Endothelial cell of umbilical vein (primary cell): ENCODE measurements around the gene VEGFA. TPM values are rescaled to one million over a fixed set of nuclear protein-coding genes. Genes with fewer than 3 reads are reported as not detected.

Experiments used
- BruUV-seq: library from RNA; stranded (reverse); fragments of 400-500 nt; replicated peaks from 2 replicates; lab custom pipeline; 2021; lab: Mats Ljungman, UMichigan
- CTCF ChIA-PET: fragments of 300-600, 350-600 bp; sonication (Branson Sonifier 250); formaldehyde crosslinking; loops from one replicate; lab custom pipeline; 2021; ENCODE audit warnings: antibody characterized with exemption, inconsistent platforms; lab: Charles Lee
- POLR2A ChIA-PET: fragments of 300-600, 350-600 bp; sonication (Branson Sonifier 250); formaldehyde crosslinking; loops from one replicate; lab custom pipeline; 2021; ENCODE audit warnings: antibody characterized with exemption, inconsistent platforms; lab: Charles Lee
- DNase-seq: peaks from one replicate; pipeline ENCODE4 v3.0.0-alpha.2; 2011; ENCODE audit warnings: low read depth, low spot score
- FAIRE-seq: peaks from 2 replicates; lab custom pipeline; 2011; peaks lifted over from hg19 to GRCh38; lab: Jason Lieb, UNC
- H2AFZ ChIP-seq: 2 replicates; pipeline ENCODE4 v1.6.0; 2012; ENCODE audit warnings: low read depth, low read length, control low read depth, inconsistent platforms
- H3K27ac ChIP-seq: 2 replicates; pipeline ENCODE4 v1.5.1; 2011; ENCODE audit warnings: low read depth, mild to moderate bottlenecking, control low read depth, low read length, moderate library complexity; ENCODE audit not compliant: insufficient read depth
- H3K27me3 ChIP-seq, 2 experiments: 2 replicates each; pipeline versions ENCODE4 v1.6.0 to v1.6.1; 2011; ENCODE audit warnings: low read length in 2 of 2, mixed read lengths in 1 of 2; ENCODE audit not compliant: control insufficient read depth in 2 of 2, insufficient read depth in 2 of 2
- H3K36me3 ChIP-seq, 2 experiments: 2 replicates in 1 of 2; 3 replicates in 1 of 2; pipeline ENCODE4 v1.5.1; 2011; ENCODE audit warnings: low read length in 2 of 2, mild to moderate bottlenecking in 1 of 2, moderate library complexity in 1 of 2; ENCODE audit not compliant: control insufficient read depth in 2 of 2, insufficient read depth in 2 of 2; ENCODE audit errors: extremely low read depth in 1 of 2
- H3K4me1 ChIP-seq: 3 replicates; pipeline ENCODE4 v1.5.1; 2011; ENCODE audit warnings: mild to moderate bottlenecking, low read length; ENCODE audit not compliant: control insufficient read depth, insufficient read depth; ENCODE audit errors: extremely low read depth
- H3K4me2 ChIP-seq: 2 replicates; pipeline ENCODE4 v1.6.1; 2011; ENCODE audit warnings: low read length, control low read depth, mixed read lengths; ENCODE audit not compliant: insufficient read depth
- H3K4me3 ChIP-seq, 3 experiments: fragments of 200-600 bp in 1 of 3; sonication (generic), shearing (Covaris generic) in 1 of 3; replicated peaks in 1 of 3; 2 replicates each; pipeline ENCODE4 v1.5.1; 2011 to 2016; ENCODE audit warnings: control low read depth in 3 of 3, low read length in 3 of 3, mild to moderate bottlenecking in 2 of 3, inconsistent platforms in 1 of 3, low read depth in 1 of 3, moderate library complexity in 1 of 3; ENCODE audit not compliant: insufficient read depth in 1 of 3
- H3K79me2 ChIP-seq: 2 replicates; pipeline ENCODE4 v1.6.0; 2012; ENCODE audit warnings: low read length, inconsistent platforms; ENCODE audit not compliant: control insufficient read depth, insufficient read depth
- H3K9ac ChIP-seq: replicated peaks from 2 replicates; pipeline ENCODE3; 2011; ENCODE audit warnings: low read length, control low read depth; ENCODE audit not compliant: insufficient read depth; ENCODE audit errors: extremely low read depth
- H3K9me1 ChIP-seq: replicated peaks from 3 replicates; pipeline ENCODE4 v1.6.0; 2011; ENCODE audit warnings: mild to moderate bottlenecking, low read length; ENCODE audit not compliant: control insufficient read depth, insufficient read depth; ENCODE audit errors: extremely low read depth
- H3K9me3 ChIP-seq: replicated peaks from 2 replicates; pipeline ENCODE4 v1.5.1; 2012; ENCODE audit warnings: low read length, inconsistent platforms; ENCODE audit not compliant: control insufficient read depth, insufficient read depth
- H4K20me1 ChIP-seq: replicated peaks from 2 replicates; pipeline ENCODE3; 2011; ENCODE audit warnings: mild to moderate bottlenecking, low read length; ENCODE audit not compliant: control insufficient read depth, insufficient read depth; ENCODE audit errors: extremely low read depth
- EZH2 ChIP-seq: IDR thresholded peaks from 2 replicates; pipeline ENCODE4 v1.6.1; 2012; ENCODE audit warnings: borderline replicate concordance, low read depth, mild to moderate bottlenecking, moderate library complexity, low read length, inconsistent platforms; ENCODE audit not compliant: severe bottlenecking
- FOS ChIP-seq: IDR thresholded peaks from 2 replicates; pipeline ENCODE4 v1.6.1; 2011; ENCODE audit warnings: mild to moderate bottlenecking, low read length, moderate library complexity, borderline replicate concordance; ENCODE audit not compliant: insufficient read depth
- GATA2 ChIP-seq: IDR thresholded peaks from 2 replicates; pipeline ENCODE4 v1.7.0; 2011; ENCODE audit warnings: low read depth, mild to moderate bottlenecking, moderate library complexity, mixed read lengths, low read length; ENCODE audit not compliant: insufficient read length, insufficient read depth
- JUN ChIP-seq: IDR thresholded peaks from 2 replicates; pipeline ENCODE4 v1.6.1; 2011; ENCODE audit warnings: borderline replicate concordance, low read depth; ENCODE audit not compliant: insufficient read length, insufficient read depth
- MYC ChIP-seq: IDR thresholded peaks from one replicate; pipeline ENCODE4 v1.6.1; 2011; ENCODE audit warnings: mild to moderate bottlenecking, low read depth, low read length
- POLR2A ChIP-seq: IDR thresholded peaks from 2 replicates; pipeline ENCODE4 v1.6.1; 2012; ENCODE audit warnings: low read depth, mild to moderate bottlenecking, control low read depth, low read length
- POLR2AphosphoS5 ChIP-seq: IDR thresholded peaks from 2 replicates; pipeline ENCODE4 v1.6.1; 2012; ENCODE audit warnings: low read depth, mild to moderate bottlenecking, control low read depth, low read length, moderate library complexity; ENCODE audit not compliant: insufficient read depth
- dilution Hi-C: fragments of 300-500 bp; cut with MboI; formaldehyde crosslinking; loops from one replicate; pipeline ENCODE4 v1.15.0; 2019; ENCODE audit warnings: low sequenced_read_pairs; ENCODE audit not compliant: extremely low pct_ligation_motif_present
- intact Hi-C: fragments of 100-400 bp; cut with micrococcal nuclease; formaldehyde crosslinking; loops from one replicate; pipeline ENCODE4 v1.10.0; 2022
- polyA plus RNA-seq, 4 experiments: library from polyadenylated mRNA; depleted of rRNA in 3 of 4; stranded (reverse) in 3 of 4; unstranded in 1 of 4; fragments of >200 nt; gene quantifications; 2 replicates each; pipeline versions ENCODE4 v1.2.1 to v1.2.3, GENCODE V29; 2011 to 2012; ENCODE audit warnings: missing spikeins in 1 of 4
- total RNA-seq: library from RNA; stranded (reverse); gene quantifications from 2 replicates; pipeline ENCODE4 v1.2.3, GENCODE V29; 2021
- TF ChIP-seq, protein P1 (sequence below), 2 donors: IDR thresholded peaks; 1 replicate in 1 of 2; 2 replicates in 1 of 2; pipeline ENCODE4 v1.5.1; 2011; ENCODE audit warnings: low read length in 2 of 2, mild to moderate bottlenecking in 2 of 2, moderate library complexity in 2 of 2, control low read depth in 1 of 2, inconsistent platforms in 1 of 2, low read depth in 1 of 2; ENCODE audit not compliant: insufficient read depth in 1 of 2; ENCODE audit errors: extremely low read depth in 1 of 2
- TF ChIP-seq, protein P2 (sequence below): IDR thresholded peaks from 2 replicates; pipeline ENCODE4 v1.6.1; 2011; ENCODE audit not compliant: insufficient read depth, insufficient read length

The VEGFA gene
- total and polyA plus RNA-seq, 2 donors (not counting 3 experiments of a cell fraction or from before 2014, with no cell fraction given), result 18.1 to 19.9 TPM

DNA sequence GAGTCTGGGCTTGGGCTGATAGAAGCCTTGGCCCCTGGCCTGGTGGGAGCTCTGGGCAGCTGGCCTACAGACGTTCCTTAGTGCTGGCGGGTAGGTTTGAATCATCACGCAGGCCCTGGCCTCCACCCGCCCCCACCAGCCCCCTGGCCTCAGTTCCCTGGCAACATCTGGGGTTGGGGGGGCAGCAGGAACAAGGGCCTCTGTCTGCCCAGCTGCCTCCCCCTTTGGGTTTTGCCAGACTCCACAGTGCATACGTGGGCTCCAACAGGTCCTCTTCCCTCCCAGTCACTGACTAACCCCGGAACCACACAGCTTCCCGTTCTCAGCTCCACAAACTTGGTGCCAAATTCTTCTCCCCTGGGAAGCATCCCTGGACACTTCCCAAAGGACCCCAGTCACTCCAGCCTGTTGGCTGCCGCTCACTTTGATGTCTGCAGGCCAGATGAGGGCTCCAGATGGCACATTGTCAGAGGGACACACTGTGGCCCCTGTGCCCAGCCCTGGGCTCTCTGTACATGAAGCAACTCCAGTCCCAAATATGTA, 957 bp upstream of the VEGFA start:
- no peaks in the 10 kb centered on the region for H3K36me3 ChIP-seq
- no peaks in the 10 kb centered on the region for H3K9me1 ChIP-seq
- peaks cover 0 to 2% of the 10 kb centered on the region in 2 experiments for H3K27me3 ChIP-seq
- H3K4me3 ChIP-seq, result no peak overlapping the region
- no peak for FAIRE-seq
- peaks cover 16% of the 10 kb centered on the region for H3K79me2 ChIP-seq
- H2AFZ ChIP-seq, result no peak overlapping the region
- ChIA-PET CTCF (interaction anchor here (0.7 to 4.6 kb wide), 29 partner anchors 8 to 316 kb away, joined by 3 to 245 read pairs (median 6); partner anchors contain the start of genes GTPBP2, MRPS18A and RSPH9), POLR2A (interaction anchor here (0.6 kb wide), 1 partner anchor 304 kb away, joined by 3 read pairs; no protein-coding TSS in a partner anchor)
- no peaks in the 10 kb centered on the region for H3K9me3 ChIP-seq
- H3K4me1 ChIP-seq, result peaks cover 13% of the 10 kb centered on the region
- dilution Hi-C loops, result no loop called here
- H3K9ac ChIP-seq, result no peak overlapping the region
- no peak overlapping the region for H3K4me2 ChIP-seq
- H3K27ac ChIP-seq, result no peak overlapping the region
- H4K20me1 ChIP-seq, result no peaks in the 10 kb centered on the region
- intact Hi-C loops, result loop anchor here (1.0 kb wide), 2 partner anchors 305 to 310 kb away; no protein-coding TSS in a partner anchor
- TF ChIP-seq GATA2 (no peak), POLR2AphosphoS5 (no peak), JUN (no peak), EZH2 (no peak), MYC (no peak), FOS (no peak), POLR2A (no peak)
- TF ChIP-seq, protein P1, sequence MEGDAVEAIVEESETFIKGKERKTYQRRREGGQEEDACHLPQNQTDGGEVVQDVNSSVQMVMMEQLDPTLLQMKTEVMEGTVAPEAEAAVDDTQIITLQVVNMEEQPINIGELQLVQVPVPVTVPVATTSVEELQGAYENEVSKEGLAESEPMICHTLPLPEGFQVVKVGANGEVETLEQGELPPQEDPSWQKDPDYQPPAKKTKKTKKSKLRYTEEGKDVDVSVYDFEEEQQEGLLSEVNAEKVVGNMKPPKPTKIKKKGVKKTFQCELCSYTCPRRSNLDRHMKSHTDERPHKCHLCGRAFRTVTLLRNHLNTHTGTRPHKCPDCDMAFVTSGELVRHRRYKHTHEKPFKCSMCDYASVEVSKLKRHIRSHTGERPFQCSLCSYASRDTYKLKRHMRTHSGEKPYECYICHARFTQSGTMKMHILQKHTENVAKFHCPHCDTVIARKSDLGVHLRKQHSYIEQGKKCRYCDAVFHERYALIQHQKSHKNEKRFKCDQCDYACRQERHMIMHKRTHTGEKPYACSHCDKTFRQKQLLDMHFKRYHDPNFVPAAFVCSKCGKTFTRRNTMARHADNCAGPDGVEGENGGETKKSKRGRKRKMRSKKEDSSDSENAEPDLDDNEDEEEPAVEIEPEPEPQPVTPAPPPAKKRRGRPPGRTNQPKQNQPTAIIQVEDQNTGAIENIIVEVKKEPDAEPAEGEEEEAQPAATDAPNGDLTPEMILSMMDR (IDR thresholded peaks at IDR 0.05; ENCODE audit: extremely low read depth in 1 of 2, insufficient read depth in 1 of 2, low read depth in 1 of 2, low read length in 2 of 2), result no peak
- TF ChIP-seq, protein P2, sequence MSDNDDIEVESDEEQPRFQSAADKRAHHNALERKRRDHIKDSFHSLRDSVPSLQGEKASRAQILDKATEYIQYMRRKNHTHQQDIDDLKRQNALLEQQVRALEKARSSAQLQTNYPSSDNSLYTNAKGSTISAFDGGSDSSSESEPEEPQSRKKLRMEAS, result no peak
- no peak for DNase-seq
- no TSS peak for BruUV-seq
